Heart right ventricle (tissue), 16 donors: Measurements from ENCODE around the gene BARHL1. TPM values are rescaled to one million over a fixed set of nuclear protein-coding genes. Genes with fewer than 3 reads are reported as not detected.

ENCODE experiments used
- ATAC-seq, 8 donors: fragments of 200-7000 bp; cut with Tn5 transposase; one replicate each; pipeline ENCODE4 v1.9.1; 2020; ENCODE audit warnings: mild to moderate bottlenecking in 8 of 8, moderate library complexity in 8 of 8, moderate number of reproducible peaks in 1 of 8
- DNase-seq, 2 donors: peaks; one replicate each; pipeline ENCODE4 v3.0.0-alpha.2; 2020
- H3K27ac ChIP-seq, 10 donors: fragments of 200-600 bp; sonication (generic) in 2 of 10; one replicate each; pipeline versions ENCODE4 v1.5.0 to v1.8.0; 2020 to 2022; ENCODE audit warnings: mild to moderate bottlenecking in 3 of 10
- H3K27me3 ChIP-seq, 7 donors: fragments of 200-600 bp; one replicate each; pipeline ENCODE4 v1.8.0; 2021 to 2022; ENCODE audit warnings: mild to moderate bottlenecking in 2 of 7
- H3K36me3 ChIP-seq, 9 donors: fragments of 200-600 bp; sonication (generic) in 1 of 9; one replicate each; pipeline versions ENCODE4 v1.5.0 to v1.8.0; 2020 to 2022; ENCODE audit warnings: mild to moderate bottlenecking in 2 of 9
- H3K4me1 ChIP-seq, 9 donors: fragments of 200-600 bp; sonication (generic) in 1 of 9; one replicate each; pipeline versions ENCODE4 v1.5.0 to v1.8.0; 2020 to 2022; ENCODE audit warnings: mild to moderate bottlenecking in 4 of 9
- H3K4me3 ChIP-seq, 10 donors: fragments of 200-600 bp; sonication (generic) in 2 of 10; one replicate each; pipeline versions ENCODE4 v1.5.0 to v1.8.0; 2020 to 2022; ENCODE audit warnings: mild to moderate bottlenecking in 7 of 10, moderate library complexity in 2 of 10
- H3K9me3 ChIP-seq, 11 donors: fragments of 200-600 bp in 10 of 11; sonication (generic) in 2 of 11; one replicate each; pipeline versions ENCODE4 v1.5.0 to v1.8.0; 2013 to 2022; ENCODE audit warnings: mild to moderate bottlenecking in 2 of 11, control low read depth in 1 of 11, moderate library complexity in 1 of 11
- CTCF ChIP-seq, 9 donors: fragments of 200-600 bp; sonication (generic) in 2 of 9; IDR thresholded peaks; one replicate each; pipeline versions ENCODE4 v1.5.0 to v1.8.0; 2021 to 2022; ENCODE audit warnings: antibody characterized with exemption in 9 of 9, mild to moderate bottlenecking in 5 of 9, moderate library complexity in 1 of 9
- WGBS, 2 donors: extraction: QIAGEN DNeasy Blood & Tissue Kit; methylation state at CpG; one replicate each; pipeline ENCODE4 v1.1.7; 2013; ENCODE audit warnings: inconsistent platforms in 1 of 2; 5-methylcytosine and 5-hydroxymethylcytosine counted together
- intact Hi-C, 10 donors: fragments of 100-400 bp; cut with DNase I; formaldehyde crosslinking; loops; one replicate each; pipeline versions ENCODE4 v1.11.1 to v1.14.2; 2022
- polyA plus RNA-seq, 2 donors: library from polyadenylated mRNA; stranded (reverse); fragments of 200-250 nt; gene quantifications; one replicate each; pipeline ENCODE4 v1.2.3, GENCODE V29; 2013
- total RNA-seq, 10 donors: library from RNA; stranded (reverse); fragmentation: NEBNext Ultra II Directional in 3 of 10; extraction: Animal tissue kit (Norgen Biotek cat#: 25700) in 3 of 10; gene quantifications; one replicate each; pipeline versions ENCODE4 v1.2.1 to v1.2.4, GENCODE V29; 2021 to 2023
- donor health status: Arrhythmogenic right ventricular cardiomyopathy.
- donor health status: ischemic (EF 13 %, LVEDD 7.1; RV severe dilation, severe dysfunction).
- donor health status: healthy with polysubstance abuse.
- donor health status: DM: no; HTN: yes; CAD: no.
- donor health status: DM: no; HTN: no; CAD: no.
- donor health status: ischemic (EF 25% LVEDD 6.9; RV normal size, moderate dysfunction).
- donor health status: ischemic (EF 25% LVEDD 5.7; RV mildly dilated, moderate dysfunction).
- donor health status: healthy.
- donor health status: DM: yes; HTN: yes; CAD: no.
- donor health status: Ischemic cardiomyopathy.
- donor health status: ischemic (EF 35%, LVEDD 5.7; RV mildly dilated, moderate dysfunction).
- donor health status: nonischemic (EF 11% LVEDD 7.7; RV severe dilation, severe dysfunction).
- donor health status: DM: yes; HTN: yes; CAD: no.
- donor health status: PGD.
- donor health status: ischemic (EF 29% LVEDD 5.4; RV normal size, mild dysfunction).
- donor health status: nonischemic (EF 23%, LVEDD 6.1; RV moderate dilation, normal function).

The BARHL1 gene
- total and polyA plus RNA-seq, 12 donors: not detected

GRCh38 chr9:132616725-132617124 is 34.3 kb downstream of the BARHL1 start:
- intact Hi-C loops: no loop called here
- no peaks in the 10 kb centered on the region for H3K9me3 ChIP-seq
- H3K27ac ChIP-seq: no peak overlapping the region
- ATAC-seq (no peak), DNase-seq (no peak)
- peaks cover 0 to 93% (median 43%) of the 10 kb centered on the region in 9 donors for H3K36me3 ChIP-seq
- TF ChIP-seq CTCF (IDR thresholded peaks at IDR 0.05): no peak
- H3K27me3 ChIP-seq: no peaks in the 10 kb centered on the region
- no peak overlapping the region for H3K4me3 ChIP-seq
- WGBS, 2 donors: 95 to 96% methylated on average over 5 of the region's 5 CpGs
- H3K4me1 ChIP-seq: no peaks in the 10 kb centered on the region

- peak in 1 of 2 donors; percentile 23 for DNase-seq
- H3K27ac ChIP-seq: no peak overlapping the region
- peaks cover 0 to 93% (median 13%) of the 10 kb centered on the region in 9 donors for H3K36me3 ChIP-seq
- 62 to 64% methylated on average over 5 of the region's 5 CpGs for WGBS, 2 donors
- no peak for ATAC-seq
- H3K4me3 ChIP-seq: no peak overlapping the region
- H3K9me3 ChIP-seq: no peaks in the 10 kb centered on the region
- intact Hi-C loops: no loop called here
- no peak for TF ChIP-seq CTCF (IDR thresholded peaks at IDR 0.05)
- no peaks in the 10 kb centered on the region for H3K4me1 ChIP-seq
- no peaks in the 10 kb centered on the region for H3K27me3 ChIP-seq
Observed at GRCh38 chr9:132622159-132622558, 39.8 kb downstream of the BARHL1 start.

- no peak for TF ChIP-seq CTCF (IDR thresholded peaks at IDR 0.05)
- no peak for DNase-seq
Observed at GRCh38 chr9:132626285-132626684, 43.9 kb downstream of the BARHL1 start.

GRCh38 chr9:132627106-132627505 is 44.7 kb downstream of the BARHL1 start:
- Histone ChIP-seq H3K4me3 (no peak overlapping the region), H3K9me3 (no peaks in the 10 kb centered on the region), H3K27me3 (no peaks in the 10 kb centered on the region), H3K36me3 (peaks cover 0 to 98% (median 36%) of the 10 kb centered on the region in 9 donors), H3K27ac (no peak overlapping the region), H3K4me1 (no peaks in the 10 kb centered on the region)
- intact Hi-C loops: no loop called here
- DNase-seq: no peak
- WGBS, 2 donors: 89 to 90% methylated on average over 7 of the region's 7 CpGs
- TF ChIP-seq CTCF (IDR thresholded peaks at IDR 0.05): no peak
- no peak for ATAC-seq

More at GRCh38 chr9:132626285-132626684, 43.9 kb downstream of the BARHL1 start:
- no peaks in the 10 kb centered on the region for H3K9me3 ChIP-seq
- WGBS, 2 donors: 91 to 92% methylated on average over 5 of the region's 5 CpGs
- H3K36me3 ChIP-seq: peaks cover 0 to 98% (median 31%) of the 10 kb centered on the region in 9 donors
- no peak for ATAC-seq
- intact Hi-C loops: no loop called here
- H3K27me3 ChIP-seq: no peaks in the 10 kb centered on the region
- no peaks in the 10 kb centered on the region for H3K4me1 ChIP-seq
- H3K4me3 ChIP-seq: no peak overlapping the region
- no peak overlapping the region for H3K27ac ChIP-seq
